Spleen (tissue), 7 donors: ENCODE measurements around the gene CTNNA2.

Source experiments
- POLR2A ChIP-seq, 3 donors: fragments of 450-650 bp; IDR thresholded peaks; one replicate each; pipeline ENCODE4 v1.5.1; 2017; ENCODE audit warnings: antibody characterized with exemption in 3 of 3, mild to moderate bottlenecking in 1 of 3
- POLR2AphosphoS5 ChIP-seq, 3 donors: sonication (generic); formaldehyde crosslinking; IDR thresholded peaks; one replicate each; pipeline ENCODE4 v1.5.1; 2017; ENCODE audit warnings: antibody characterized with exemption in 3 of 3
- TF ChIP-seq, protein P1 (sequence below), 11 experiments: fragments of 200-600 bp in 7 of 11; fragments of 450-650 bp in 4 of 11; sonication (generic) in 4 of 11; IDR thresholded peaks in 8 of 11; conservative IDR thresholded peaks in 3 of 11; 1 replicate in 7 of 11; 2 replicates in 4 of 11; pipeline versions ENCODE4 v1.4.0 to v1.8.0; 2016 to 2021; ENCODE audit warnings: antibody characterized with exemption in 11 of 11, inconsistent platforms in 4 of 11, mild to moderate bottlenecking in 1 of 11
- donor health status: DM: no; HTN: no; CAD: no; lungs with moderate emphysema.
- donor health status: DM: no; HTN: no; CAD: no.
- donor health status: DM: no; HTN: no; CAD: no.

DNA sequence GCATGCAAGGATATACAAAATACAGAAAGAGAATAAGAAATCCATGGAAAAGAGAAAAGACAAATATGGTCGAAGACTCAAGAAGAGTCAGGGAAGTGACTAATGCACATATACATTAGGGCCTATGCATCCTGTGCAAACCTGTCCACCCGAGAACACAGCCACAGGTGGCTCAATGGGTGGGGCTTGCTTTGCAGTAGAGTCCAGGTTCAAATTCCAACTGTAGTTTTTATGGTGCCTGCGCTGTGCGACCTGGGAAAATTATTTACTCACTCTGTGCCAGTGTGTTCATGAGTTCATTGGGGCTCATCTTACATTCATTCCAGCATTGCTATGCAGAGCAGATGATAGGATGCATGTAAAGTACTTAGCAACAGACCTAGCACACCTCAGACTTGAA lies 244.7 kb downstream of the CTNNA2 start:
- TF ChIP-seq POLR2A (IDR thresholded peaks at IDR 0.05) (no peak), POLR2AphosphoS5 (IDR thresholded peaks at IDR 0.05) (no peak)
- TF ChIP-seq, protein P1, sequence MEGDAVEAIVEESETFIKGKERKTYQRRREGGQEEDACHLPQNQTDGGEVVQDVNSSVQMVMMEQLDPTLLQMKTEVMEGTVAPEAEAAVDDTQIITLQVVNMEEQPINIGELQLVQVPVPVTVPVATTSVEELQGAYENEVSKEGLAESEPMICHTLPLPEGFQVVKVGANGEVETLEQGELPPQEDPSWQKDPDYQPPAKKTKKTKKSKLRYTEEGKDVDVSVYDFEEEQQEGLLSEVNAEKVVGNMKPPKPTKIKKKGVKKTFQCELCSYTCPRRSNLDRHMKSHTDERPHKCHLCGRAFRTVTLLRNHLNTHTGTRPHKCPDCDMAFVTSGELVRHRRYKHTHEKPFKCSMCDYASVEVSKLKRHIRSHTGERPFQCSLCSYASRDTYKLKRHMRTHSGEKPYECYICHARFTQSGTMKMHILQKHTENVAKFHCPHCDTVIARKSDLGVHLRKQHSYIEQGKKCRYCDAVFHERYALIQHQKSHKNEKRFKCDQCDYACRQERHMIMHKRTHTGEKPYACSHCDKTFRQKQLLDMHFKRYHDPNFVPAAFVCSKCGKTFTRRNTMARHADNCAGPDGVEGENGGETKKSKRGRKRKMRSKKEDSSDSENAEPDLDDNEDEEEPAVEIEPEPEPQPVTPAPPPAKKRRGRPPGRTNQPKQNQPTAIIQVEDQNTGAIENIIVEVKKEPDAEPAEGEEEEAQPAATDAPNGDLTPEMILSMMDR (IDR thresholded peaks at IDR 0.05 in 8 of 11, conservative IDR thresholded peaks at IDR 0.05 in 3 of 11), result no peak
